ENCODE results near the gene MYOZ2. TPM values are rescaled to one million over a fixed set of nuclear protein-coding genes. Genes with fewer than 3 reads are reported as not detected.

The MYOZ2 gene
- total RNA-seq, 3 donors from 2014 or later: not detected

- Mint-ChIP-seq H3K4me3 (no peak overlapping the region), H3K27me3 (ENCODE audit: low read depth) (no peaks in the 10 kb centered on the region), H3K36me3 (ENCODE audit: insufficient read depth) (peaks cover 14% of the 10 kb centered on the region), H3K4me1 (ENCODE audit: low read depth) (peaks cover 29% of the 10 kb centered on the region), H3K9me3 (no peaks in the 10 kb centered on the region)
- ATAC-seq: no peak
- DNase-seq: no peak
Observed at GRCh38 chr4:119229908-119230687, 94.5 kb downstream of the MYOZ2 start.

DNA sequence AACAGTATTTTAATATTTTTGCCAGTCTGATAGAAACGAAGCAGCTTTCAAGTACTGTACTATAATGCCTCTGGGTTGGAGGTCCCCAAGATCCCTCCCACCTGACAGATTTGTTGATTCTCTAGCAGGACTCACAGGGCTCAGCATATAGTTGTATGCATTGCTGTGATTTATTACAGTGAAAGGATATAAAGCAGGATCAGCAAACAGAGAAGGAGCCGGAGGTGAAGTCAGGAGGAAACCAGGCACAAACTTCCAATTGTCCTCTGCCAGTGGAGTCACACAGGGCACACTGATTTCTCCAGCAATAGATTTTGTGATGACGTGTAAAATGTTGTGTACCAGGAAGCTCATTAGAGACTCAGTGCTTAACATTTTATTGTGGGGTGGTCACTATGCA is 95.9 kb downstream of the MYOZ2 start:
- H3K27me3 Mint-ChIP-seq (ENCODE audit: low read depth): no peaks in the 10 kb centered on the region
- H3K9me3 Mint-ChIP-seq: no peaks in the 10 kb centered on the region
- H3K4me3 Mint-ChIP-seq: no peak overlapping the region
- ATAC-seq: no peak
- peaks cover 30% of the 10 kb centered on the region for H3K4me1 Mint-ChIP-seq (ENCODE audit: low read depth)
- peaks cover 23% of the 10 kb centered on the region for H3K36me3 Mint-ChIP-seq (ENCODE audit: insufficient read depth)
- DNase-seq: no peak

GRCh38 chr4:119232286-119232685 is 96.7 kb downstream of the MYOZ2 start:
- Mint-ChIP-seq H3K27me3 (ENCODE audit: low read depth) (no peaks in the 10 kb centered on the region), H3K36me3 (ENCODE audit: insufficient read depth) (peaks cover 27% of the 10 kb centered on the region), H3K9me3 (no peaks in the 10 kb centered on the region), H3K4me3 (no peak overlapping the region), H3K4me1 (ENCODE audit: low read depth) (peaks cover 36% of the 10 kb centered on the region)
- DNase-seq: no peak
- no peak for ATAC-seq

DNA sequence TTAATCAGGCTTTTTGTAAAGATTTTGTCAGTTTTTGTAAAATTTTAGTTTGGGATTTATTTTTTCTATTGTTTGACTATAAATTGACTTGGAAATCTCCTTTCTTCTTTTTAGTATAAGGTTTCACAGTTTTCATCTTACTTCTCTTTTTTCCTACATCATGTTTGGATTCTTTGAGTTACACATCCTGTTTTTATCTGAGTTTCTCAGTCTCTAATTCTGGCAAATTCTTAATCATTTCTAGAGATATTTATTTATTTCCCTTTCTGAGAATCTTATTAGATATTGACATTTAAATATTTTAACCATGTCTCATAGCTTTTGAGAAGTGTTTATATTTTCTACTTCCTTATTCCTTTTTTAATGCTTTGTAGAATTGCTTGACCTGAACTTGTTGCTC is 97.6 kb downstream of the MYOZ2 start:
- Mint-ChIP-seq H3K4me3 (no peak overlapping the region), H3K9me3 (no peaks in the 10 kb centered on the region), H3K4me1 (ENCODE audit: low read depth) (peaks cover 38% of the 10 kb centered on the region), H3K27me3 (ENCODE audit: low read depth) (no peaks in the 10 kb centered on the region), H3K36me3 (ENCODE audit: insufficient read depth) (peaks cover 29% of the 10 kb centered on the region)
- ATAC-seq (no peak), DNase-seq (no peak)

GRCh38 chr4:119233750-119234149 is 98.1 kb downstream of the MYOZ2 start:
- Mint-ChIP-seq H3K36me3 (ENCODE audit: insufficient read depth) (peaks cover 31% of the 10 kb centered on the region), H3K4me3 (no peak overlapping the region), H3K27me3 (ENCODE audit: low read depth) (no peaks in the 10 kb centered on the region), H3K4me1 (ENCODE audit: low read depth) (peaks cover 38% of the 10 kb centered on the region), H3K9me3 (no peaks in the 10 kb centered on the region)
- ATAC-seq: no peak
- DNase-seq: no peak

DNA sequence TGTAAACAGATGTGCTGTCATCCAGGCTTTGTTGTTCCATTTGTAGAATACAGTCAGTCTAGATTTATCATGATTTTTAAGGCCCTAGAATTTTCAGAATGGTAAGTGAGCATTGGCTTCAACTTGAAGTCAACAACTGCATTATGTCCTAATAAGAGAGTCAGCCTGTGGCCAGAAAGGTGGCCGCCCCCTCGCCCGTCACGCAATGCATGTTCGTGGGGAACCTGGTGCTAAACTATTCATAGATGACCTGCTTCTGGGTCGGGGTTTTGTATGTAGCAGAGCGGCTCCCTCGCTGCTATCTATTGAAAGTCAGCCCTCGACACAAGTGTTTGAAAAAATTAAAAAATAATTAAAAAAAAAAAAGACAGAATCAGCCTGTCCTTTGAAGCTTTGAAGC is 101.6 kb downstream of the MYOZ2 start:
- DNase-seq (no peak), ATAC-seq (no peak)
- no peaks in the 10 kb centered on the region for H3K9me3 Mint-ChIP-seq
- H3K36me3 Mint-ChIP-seq (ENCODE audit: insufficient read depth): peaks cover 38% of the 10 kb centered on the region
- H3K27me3 Mint-ChIP-seq (ENCODE audit: low read depth): no peaks in the 10 kb centered on the region
- H3K4me3 Mint-ChIP-seq: no peak overlapping the region
- H3K4me1 Mint-ChIP-seq (ENCODE audit: low read depth): peaks cover 33% of the 10 kb centered on the region

Other genes with a start within 250 kb of the MYOZ2 start
- under 1 TPM; 0.15 to 0.27 (median 0.24) TPM for gene SYNPO2, start 247.0 kb upstream of the MYOZ2 start, total RNA-seq
- gene USP53, start 76.9 kb downstream of the MYOZ2 start, total RNA-seq: 10 to 100 TPM; 11.8 to 12.4 (median 12.1) TPM
- not detected for gene FABP2, start 186.3 kb downstream of the MYOZ2 start, total RNA-seq